SK-N-SH treated with all-trans-retinoic acid at 6 μM for 48 hours (cell line): Measurements from ENCODE around the gene BCAR3.

ENCODE experiments used
- ARNTL ChIP-seq: fragments of 450-650 bp; formaldehyde crosslinking; IDR thresholded peaks from 2 replicates; pipeline ENCODE4 v1.5.0; 2020; ENCODE audit warnings: low read depth, mild to moderate bottlenecking, moderate library complexity, borderline replicate concordance
- CREB5 ChIP-seq: fragments of 250-450 bp; sonication (Bioruptor Pico); IDR thresholded peaks from 2 replicates; pipeline ENCODE4 v1.5.1; 2020; ENCODE audit warnings: low read depth, mild to moderate bottlenecking, moderate library complexity
- CSRNP3 ChIP-seq: fragments of 250-450 bp; sonication (Bioruptor Pico); IDR thresholded peaks from 2 replicates; pipeline ENCODE4 v1.5.1; 2021; ENCODE audit warnings: mild to moderate bottlenecking, moderate library complexity
- ISL1 ChIP-seq: fragments of 250-450 bp; sonication (Bioruptor Pico); IDR thresholded peaks from 2 replicates; pipeline ENCODE4 v2.1.2; 2022; ENCODE audit warnings: mild to moderate bottlenecking, moderate library complexity
- OSR1 ChIP-seq: fragments of 250-450 bp; sonication (Bioruptor Pico); IDR thresholded peaks from 2 replicates; pipeline ENCODE4 v1.8.0; 2022; ENCODE audit warnings: moderate library complexity, mild to moderate bottlenecking, inconsistent platforms
- PPARA ChIP-seq: fragments of 250-450 bp; sonication (Bioruptor Pico); IDR thresholded peaks from 2 replicates; pipeline ENCODE4 v1.5.0; 2020; ENCODE audit warnings: mild to moderate bottlenecking, borderline replicate concordance
- RARB ChIP-seq: fragments of 250-450 bp; sonication (Bioruptor Pico); IDR thresholded peaks from 2 replicates; pipeline ENCODE4 v1.8.0; 2021; ENCODE audit warnings: mild to moderate bottlenecking, moderate library complexity
- SNAI2 ChIP-seq: fragments of 250-450 bp; sonication (Bioruptor Pico); IDR thresholded peaks from 2 replicates; pipeline ENCODE4 v1.5.0; 2020; ENCODE audit warnings: mild to moderate bottlenecking, moderate library complexity
- TSHZ2 ChIP-seq: fragments of 250-450 bp; sonication (Bioruptor Pico); IDR thresholded peaks from 2 replicates; pipeline ENCODE4 v1.5.0; 2020; ENCODE audit warnings: mild to moderate bottlenecking, moderate library complexity
- ZC3H10 ChIP-seq: fragments of 250-450 bp; sonication (Bioruptor Pico); IDR thresholded peaks from 2 replicates; pipeline ENCODE4 v1.5.1; 2021; ENCODE audit warnings: mild to moderate bottlenecking, moderate library complexity
- ZFP3 ChIP-seq: fragments of 250-450 bp; sonication (Bioruptor Pico); IDR thresholded peaks from 2 replicates; pipeline ENCODE4 v1.5.0; 2020; ENCODE audit warnings: mild to moderate bottlenecking, moderate library complexity
- ZFP30 ChIP-seq: fragments of 450-650 bp; formaldehyde crosslinking; IDR thresholded peaks from 2 replicates; pipeline ENCODE4 v1.5.0; 2022; ENCODE audit warnings: mild to moderate bottlenecking, moderate library complexity

- TF ChIP-seq ZFP3 (CRISPR knock-in tag) (no peak), ZFP30 (no peak), PPARA (CRISPR knock-in tag) (no peak), CREB5 (CRISPR knock-in tag) (no peak), RARB (no peak), OSR1 (CRISPR knock-in tag) (no peak), CSRNP3 (CRISPR knock-in tag) (no peak), ARNTL (CRISPR knock-in tag) (no peak), SNAI2 (CRISPR knock-in tag) (no peak), TSHZ2 (CRISPR knock-in tag) (no peak), ISL1 (CRISPR knock-in tag) (no peak), ZC3H10 (no peak)
Observed at GRCh38 chr1:93603106-93603505, 78.5 kb downstream of the BCAR3 start.
